Measurements from ENCODE around the gene STPG2. TPM values are rescaled to one million over a fixed set of nuclear protein-coding genes. Genes with fewer than 3 reads are reported as not detected.

The STPG2 gene
- total RNA-seq, 1 experiment from 2014 or later, result 0.61 TPM

- no peak for DNase-seq (ENCODE audit: unreplicated experiment)
- no peak overlapping the region for H3K27ac Mint-ChIP-seq (ENCODE audit: low read depth, unreplicated experiment)
- H3K27me3 Mint-ChIP-seq (ENCODE audit: insufficient read depth, unreplicated experiment), result no peaks in the 10 kb centered on the region
- BruUV-seq (replicated peaks), result no TSS peak
- H3K9me3 Mint-ChIP-seq (ENCODE audit: unreplicated experiment), result no peaks in the 10 kb centered on the region
- H3K4me3 Mint-ChIP-seq (ENCODE audit: unreplicated experiment), result no peak overlapping the region
- TF ChIP-seq, protein P1, sequence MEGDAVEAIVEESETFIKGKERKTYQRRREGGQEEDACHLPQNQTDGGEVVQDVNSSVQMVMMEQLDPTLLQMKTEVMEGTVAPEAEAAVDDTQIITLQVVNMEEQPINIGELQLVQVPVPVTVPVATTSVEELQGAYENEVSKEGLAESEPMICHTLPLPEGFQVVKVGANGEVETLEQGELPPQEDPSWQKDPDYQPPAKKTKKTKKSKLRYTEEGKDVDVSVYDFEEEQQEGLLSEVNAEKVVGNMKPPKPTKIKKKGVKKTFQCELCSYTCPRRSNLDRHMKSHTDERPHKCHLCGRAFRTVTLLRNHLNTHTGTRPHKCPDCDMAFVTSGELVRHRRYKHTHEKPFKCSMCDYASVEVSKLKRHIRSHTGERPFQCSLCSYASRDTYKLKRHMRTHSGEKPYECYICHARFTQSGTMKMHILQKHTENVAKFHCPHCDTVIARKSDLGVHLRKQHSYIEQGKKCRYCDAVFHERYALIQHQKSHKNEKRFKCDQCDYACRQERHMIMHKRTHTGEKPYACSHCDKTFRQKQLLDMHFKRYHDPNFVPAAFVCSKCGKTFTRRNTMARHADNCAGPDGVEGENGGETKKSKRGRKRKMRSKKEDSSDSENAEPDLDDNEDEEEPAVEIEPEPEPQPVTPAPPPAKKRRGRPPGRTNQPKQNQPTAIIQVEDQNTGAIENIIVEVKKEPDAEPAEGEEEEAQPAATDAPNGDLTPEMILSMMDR (IDR thresholded peaks at IDR 0.05; ENCODE audit: unreplicated experiment), result no peak
- intact Hi-C loops (cut with micrococcal nuclease), result no loop called here
- no peaks in the 10 kb centered on the region for H3K36me3 Mint-ChIP-seq (ENCODE audit: insufficient read depth, unreplicated experiment)
- H3K4me1 Mint-ChIP-seq (ENCODE audit: insufficient read depth, unreplicated experiment), result no peaks in the 10 kb centered on the region
- CTCF ChIA-PET, result no interaction called here
- POLR2A ChIA-PET, result interaction anchor here (1.1 to 1.4 kb wide), 2 partner anchors 9 to 27 kb away, joined by 3 to 4 read pairs; no protein-coding TSS in a partner anchor
These were observed 33.3 kb upstream of the STPG2 start for GRCh38 chr4:98176531-98176930.

GRCh38 chr4:98170035-98170434 lies 26.8 kb upstream of the STPG2 start:
- H3K27me3 Mint-ChIP-seq (ENCODE audit: insufficient read depth, unreplicated experiment), result no peaks in the 10 kb centered on the region
- H3K4me3 Mint-ChIP-seq (ENCODE audit: unreplicated experiment), result no peak overlapping the region
- ChIA-PET CTCF (interaction anchor here (0.5 to 1.1 kb wide), 2 partner anchors 21 to 90 kb away, joined by 3 read pairs; no protein-coding TSS in a partner anchor), POLR2A (no interaction called here)
- H3K4me1 Mint-ChIP-seq (ENCODE audit: insufficient read depth, unreplicated experiment), result peaks cover 9% of the 10 kb centered on the region
- H3K9me3 Mint-ChIP-seq (ENCODE audit: unreplicated experiment), result no peaks in the 10 kb centered on the region
- BruUV-seq (replicated peaks), result no TSS peak
- H3K36me3 Mint-ChIP-seq (ENCODE audit: insufficient read depth, unreplicated experiment), result no peaks in the 10 kb centered on the region
- no peak for DNase-seq (ENCODE audit: unreplicated experiment)
- intact Hi-C loops (cut with micrococcal nuclease), result no loop called here
- TF ChIP-seq, protein P1 (IDR thresholded peaks at IDR 0.05; ENCODE audit: unreplicated experiment), result no peak
- H3K27ac Mint-ChIP-seq (ENCODE audit: low read depth, unreplicated experiment), result no peak overlapping the region

DNA sequence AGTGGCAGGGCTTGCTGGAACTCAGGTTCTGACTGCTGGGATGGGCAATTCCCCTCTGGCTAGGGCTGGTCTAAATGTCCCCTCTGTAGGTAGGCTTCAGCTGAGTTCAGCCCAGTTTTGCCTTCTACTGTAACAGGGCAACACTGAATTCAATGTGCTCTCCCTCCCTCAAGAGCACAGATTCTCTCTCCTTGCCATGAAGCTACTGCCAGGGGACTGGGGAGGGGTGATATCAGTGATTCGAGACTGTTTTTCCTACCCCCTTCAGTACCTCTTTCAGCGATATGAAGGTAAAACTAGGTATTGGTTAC lies 23.4 kb upstream of the STPG2 start:
- no peaks in the 10 kb centered on the region for H3K9me3 Mint-ChIP-seq (ENCODE audit: unreplicated experiment)
- TF ChIP-seq, protein P1 (IDR thresholded peaks at IDR 0.05; ENCODE audit: unreplicated experiment), result no peak
- no peaks in the 10 kb centered on the region for H3K27me3 Mint-ChIP-seq (ENCODE audit: insufficient read depth, unreplicated experiment)
- H3K36me3 Mint-ChIP-seq (ENCODE audit: insufficient read depth, unreplicated experiment), result no peaks in the 10 kb centered on the region
- H3K4me1 Mint-ChIP-seq (ENCODE audit: insufficient read depth, unreplicated experiment), result peaks cover 9% of the 10 kb centered on the region
- H3K27ac Mint-ChIP-seq (ENCODE audit: low read depth, unreplicated experiment), result peak overlapping the region; percentile 35
- BruUV-seq (replicated peaks), result no TSS peak
- intact Hi-C loops (cut with micrococcal nuclease), result loop anchor here (2.0 kb wide), 1 partner anchor 94 kb away; the partner anchor contains the start of gene RAP1GDS1
- no peak for DNase-seq (ENCODE audit: unreplicated experiment)
- CTCF ChIA-PET, result interaction anchor here (0.6 to 1.8 kb wide), 6 partner anchors 12 to 542 kb away, joined by 3 to 8 read pairs (median 4); no protein-coding TSS in a partner anchor
- H3K4me3 Mint-ChIP-seq (ENCODE audit: unreplicated experiment), result no peak overlapping the region
- POLR2A ChIA-PET, result interaction anchor here (0.7 to 4.3 kb wide), 7 partner anchors 15 to 394 kb away, joined by 3 to 35 read pairs (median 4); partner anchors contain the start of genes RAP1GDS1 and STPG2

GRCh38 chr4:98166025-98166730 lies 22.9 kb upstream of the STPG2 start:
- H3K9me3 Mint-ChIP-seq (ENCODE audit: unreplicated experiment), result no peaks in the 10 kb centered on the region
- DNase-seq (ENCODE audit: unreplicated experiment), result peak; percentile 93
- peak overlapping the region; percentile 35 for H3K27ac Mint-ChIP-seq (ENCODE audit: low read depth, unreplicated experiment)
- ChIA-PET POLR2A (interaction anchor here (0.7 to 4.3 kb wide), 7 partner anchors 16 to 395 kb away, joined by 3 to 35 read pairs (median 4); partner anchors contain the start of genes RAP1GDS1 and STPG2), CTCF (interaction anchor here (0.5 to 1.8 kb wide), 7 partner anchors 13 to 542 kb away, joined by 3 to 8 read pairs (median 3); no protein-coding TSS in a partner anchor)
- intact Hi-C loops (cut with micrococcal nuclease), result loop anchor here (2.0 kb wide), 1 partner anchor 95 kb away; the partner anchor contains the start of gene RAP1GDS1
- TF ChIP-seq, protein P1 (IDR thresholded peaks at IDR 0.05; ENCODE audit: unreplicated experiment), result no peak
- H3K4me1 Mint-ChIP-seq (ENCODE audit: insufficient read depth, unreplicated experiment), result peaks cover 9% of the 10 kb centered on the region
- H3K27me3 Mint-ChIP-seq (ENCODE audit: insufficient read depth, unreplicated experiment), result no peaks in the 10 kb centered on the region
- no peaks in the 10 kb centered on the region for H3K36me3 Mint-ChIP-seq (ENCODE audit: insufficient read depth, unreplicated experiment)
- no TSS peak for BruUV-seq (replicated peaks)
- H3K4me3 Mint-ChIP-seq (ENCODE audit: unreplicated experiment), result no peak overlapping the region
